Loucy (cell line): ENCODE measurements around the gene YWHAQ.

Experiments
- CTCF ChIP-seq: fragments of 200-600 bp; sonication (generic); conservative IDR thresholded peaks from 2 replicates; pipeline ENCODE4 v1.5.1; 2014; ENCODE audit warnings: mild to moderate bottlenecking, antibody characterized with exemption, low read length
- EZH2phosphoT487 ChIP-seq: fragments of 200-600 bp; IDR thresholded peaks from 2 replicates; pipeline ENCODE4 v1.6.1; 2018; ENCODE audit warnings: antibody characterized with exemption, mild to moderate bottlenecking, moderate library complexity, borderline replicate concordance

DNA sequence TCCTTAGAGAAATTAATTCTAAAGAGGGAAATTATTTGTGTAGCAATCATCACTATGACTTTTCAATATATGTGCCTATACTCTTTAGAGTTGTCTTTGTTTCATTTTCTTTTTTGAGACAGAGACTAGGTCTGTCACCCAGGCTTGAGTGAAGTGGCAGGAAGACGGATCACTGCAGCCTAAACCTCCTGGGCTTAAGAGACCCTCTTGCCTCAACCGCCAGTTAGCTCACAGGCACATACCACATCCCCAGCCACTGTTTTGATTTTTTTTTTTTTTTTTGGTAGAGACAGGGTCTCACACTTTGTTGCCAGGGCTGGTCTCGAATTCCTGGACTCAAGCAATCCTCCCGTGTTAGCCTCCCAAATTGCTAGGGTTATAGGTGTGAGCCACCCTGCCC, 12.4 kb downstream of the YWHAQ start:
- TF ChIP-seq CTCF (no peak), EZH2phosphoT487 (no peak)
